Measurements from ENCODE around the gene COL18A1. TPM values are rescaled to one million over a fixed set of nuclear protein-coding genes. Genes with fewer than 3 reads are reported as not detected.

COL18A1 gene
- total RNA-seq, 1 donor from 2014 or later: 499 TPM

- ATAC-seq: no peak
These were observed 59.3 kb downstream of the COL18A1 start for GRCh38 chr21:45464309-45464708.

GRCh38 chr21:45465105-45465504 is 60.1 kb downstream of the COL18A1 start:
- DNase-seq (ENCODE audit: low spot score) (no peak), ATAC-seq (no peak)

More at GRCh38 chr21:45464309-45464708, 59.3 kb downstream of the COL18A1 start:
- DNase-seq (ENCODE audit: low spot score): no peak

GRCh38 chr21:45465611-45466329 is 60.8 kb downstream of the COL18A1 start:
- no peak for DNase-seq (ENCODE audit: low spot score)
- no peak for ATAC-seq

- no peak for DNase-seq (ENCODE audit: low spot score)
These were observed 61.6 kb downstream of the COL18A1 start for GRCh38 chr21:45466330-45467220.

GRCh38 chr21:45467221-45467779 is 62.3 kb downstream of the COL18A1 start:
- DNase-seq (ENCODE audit: low spot score) (no peak), ATAC-seq (no peak)

More at GRCh38 chr21:45466330-45467220, 61.6 kb downstream of the COL18A1 start:
- no peak for ATAC-seq

- DNase-seq (ENCODE audit: low spot score): no peak
- ATAC-seq: no peak
These were observed 63.3 kb downstream of the COL18A1 start for GRCh38 chr21:45468051-45468970.

- no peak for ATAC-seq
- no peak for DNase-seq (ENCODE audit: low spot score)
These were observed 64.0 kb downstream of the COL18A1 start for GRCh38 chr21:45468971-45469272.

GRCh38 chr21:45469273-45470086 is 64.5 kb downstream of the COL18A1 start:
- peak; percentile 96 for DNase-seq (ENCODE audit: low spot score)
- peak; percentile 44 for ATAC-seq

- ATAC-seq: no peak
- no peak for DNase-seq (ENCODE audit: low spot score)
These were observed 65.1 kb downstream of the COL18A1 start for GRCh38 chr21:45470087-45470515.

- peak; percentile 41 for ATAC-seq
- peak; percentile 82 for DNase-seq (ENCODE audit: low spot score)
These were observed 66.0 kb downstream of the COL18A1 start for GRCh38 chr21:45470773-45471524.

- DNase-seq (ENCODE audit: low spot score): peak; percentile 81
- ATAC-seq: peak; percentile 32
These were observed 66.7 kb downstream of the COL18A1 start for GRCh38 chr21:45471525-45472221.

- peak; percentile 46 for ATAC-seq
- peak; percentile 87 for DNase-seq (ENCODE audit: low spot score)
These were observed 67.7 kb downstream of the COL18A1 start for GRCh38 chr21:45472445-45473365.

- ATAC-seq (no peak), DNase-seq (ENCODE audit: low spot score) (no peak)
These were observed 68.7 kb downstream of the COL18A1 start for GRCh38 chr21:45473496-45474322.

GRCh38 chr21:45474323-45474950 is 69.5 kb downstream of the COL18A1 start:
- no peak for DNase-seq (ENCODE audit: low spot score)

GRCh38 chr21:45475004-45475685 is 70.2 kb downstream of the COL18A1 start:
- DNase-seq (ENCODE audit: low spot score): no peak

More at GRCh38 chr21:45474323-45474950, 69.5 kb downstream of the COL18A1 start:
- no peak for ATAC-seq

More at GRCh38 chr21:45475004-45475685, 70.2 kb downstream of the COL18A1 start:
- no peak for ATAC-seq

Data from left lobe of liver (tissue), 2 donors.